Neural progenitor cell (in vitro differentiated cells): ENCODE measurements around the gene COQ2. TPM values are rescaled to one million over a fixed set of nuclear protein-coding genes. Genes with fewer than 3 reads are reported as not detected.
"Not testable (repeated sequence)": the region's sequence is repeated elsewhere in the genome, so short reads cannot be mapped to it uniquely, and the experiment has no call there.

ENCODE experiments used
- DNase-seq: peaks from one replicate; pipeline ENCODE4 v3.0.0-alpha.2; 2016; ENCODE audit warnings: low spot score
- H2AFZ ChIP-seq: fragments of 200-600 bp; sonication (generic); replicated peaks from 2 replicates; pipeline ENCODE4 v1.6.1; 2016; ENCODE audit warnings: antibody characterized with exemption
- H3F3A ChIP-seq: fragments of 200-600 bp; sonication (generic); 2 replicates; pipeline ENCODE4 v1.6.1; 2016; ENCODE audit warnings: antibody characterized with exemption, low read depth
- H3K27ac ChIP-seq: fragments of 200-600 bp; sonication (generic); 2 replicates; pipeline ENCODE4 v1.5.1; 2016; ENCODE audit warnings: mild to moderate bottlenecking
- H3K27me3 ChIP-seq: fragments of 200-600 bp; sonication (generic); 2 replicates; pipeline ENCODE4 v1.6.1; 2016; ENCODE audit warnings: mild to moderate bottlenecking, moderate library complexity
- H3K36me3 ChIP-seq: fragments of 200-600 bp; sonication (generic); 2 replicates; pipeline ENCODE4 v1.5.1; 2016
- H3K4me1 ChIP-seq: fragments of 200-600 bp; sonication (generic); 2 replicates; pipeline ENCODE4 v1.6.1; 2016; ENCODE audit warnings: mixed run types
- H3K4me2 ChIP-seq: fragments of 200-600 bp; sonication (generic); 2 replicates; pipeline ENCODE4 v1.6.1; 2016
- H3K4me3 ChIP-seq: fragments of 200-600 bp; sonication (generic); 2 replicates; pipeline ENCODE4 v1.5.1; 2016
- H3K79me2 ChIP-seq: fragments of 200-600 bp; sonication (generic); 2 replicates; pipeline ENCODE4 v1.6.1; 2016; ENCODE audit warnings: low read depth
- H3K9ac ChIP-seq: fragments of 200-600 bp; sonication (generic); 2 replicates; pipeline ENCODE4 v1.6.1; 2016
- H3K9me3 ChIP-seq: fragments of 200-600 bp; sonication (generic); 2 replicates; pipeline ENCODE4 v1.5.1; 2016; ENCODE audit warnings: low read depth
- H4K20me1 ChIP-seq: fragments of 200-600 bp; sonication (generic); 2 replicates; pipeline ENCODE4 v1.6.1; 2016; ENCODE audit warnings: low read depth
- H3K27ac Mint-ChIP-seq: 3 replicates; pipeline ENCODE4 v1.8.0; 2021; ENCODE audit warnings: mixed read lengths
- H3K27me3 Mint-ChIP-seq: 2 replicates; pipeline ENCODE4 v1.8.0; 2022; ENCODE audit warnings: low read depth, mild to moderate bottlenecking, inconsistent platforms, moderate library complexity, mixed read lengths; ENCODE audit not compliant: insufficient read depth
- H3K36me3 Mint-ChIP-seq: 3 replicates; pipeline ENCODE4 v1.8.0; 2021; ENCODE audit warnings: mixed read lengths
- H3K4me1 Mint-ChIP-seq: 3 replicates; pipeline ENCODE4 v1.8.0; 2021; ENCODE audit warnings: mixed read lengths
- H3K4me3 Mint-ChIP-seq: 3 replicates; pipeline ENCODE4 v1.8.0; 2021; ENCODE audit warnings: mild to moderate bottlenecking, moderate library complexity, mixed read lengths
- H3K9me3 Mint-ChIP-seq: 3 replicates; pipeline ENCODE4 v1.8.0; 2020; ENCODE audit warnings: mixed read lengths
- EZH2 ChIP-seq: fragments of 200-600 bp; sonication (generic); IDR thresholded peaks from 2 replicates; pipeline ENCODE4 v1.6.1; 2017; ENCODE audit warnings: antibody characterized with exemption, mild to moderate bottlenecking, moderate library complexity
- EZH2phosphoT487 ChIP-seq: fragments of 200-600 bp; sonication (generic); IDR thresholded peaks from 2 replicates; pipeline ENCODE4 v1.6.1; 2017; ENCODE audit warnings: antibody characterized with exemption
- total RNA-seq: library from RNA; depleted of rRNA; stranded (reverse); fragments of >200 nt; gene quantifications from 2 replicates; pipeline ENCODE4 v1.2.3, GENCODE V29; 2015; ENCODE audit warnings: low replicate concordance
- TF ChIP-seq, protein P1 (sequence below): fragments of 200-600 bp; sonication (generic); IDR thresholded peaks from 2 replicates; pipeline ENCODE4 v1.5.1; 2017; ENCODE audit warnings: antibody characterized with exemption, mild to moderate bottlenecking

The COQ2 gene
- total RNA-seq, 1 donor from 2014 or later, result 32.7 TPM

DNA sequence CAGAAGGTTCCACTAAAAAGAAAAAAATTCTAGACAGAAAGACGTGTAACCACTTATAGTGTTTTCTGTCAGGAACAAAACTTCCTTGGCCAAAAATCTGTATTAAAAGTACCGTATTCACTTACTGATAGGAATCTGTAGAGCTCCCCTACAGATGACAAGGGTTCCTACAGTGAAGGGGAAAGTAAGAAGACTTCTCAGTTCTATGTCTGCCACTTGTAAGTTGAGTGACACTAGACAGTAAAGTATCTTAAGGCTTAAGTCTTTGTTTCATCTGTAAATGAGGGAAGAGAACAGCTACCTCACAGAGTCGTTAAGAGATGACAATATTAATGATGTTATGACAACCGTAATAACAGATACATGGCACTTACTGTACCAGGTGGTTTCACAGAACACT lies 3.3 kb downstream of the COQ2 start:
- peaks cover 20% of the 10 kb centered on the region for H3F3A ChIP-seq

DNA sequence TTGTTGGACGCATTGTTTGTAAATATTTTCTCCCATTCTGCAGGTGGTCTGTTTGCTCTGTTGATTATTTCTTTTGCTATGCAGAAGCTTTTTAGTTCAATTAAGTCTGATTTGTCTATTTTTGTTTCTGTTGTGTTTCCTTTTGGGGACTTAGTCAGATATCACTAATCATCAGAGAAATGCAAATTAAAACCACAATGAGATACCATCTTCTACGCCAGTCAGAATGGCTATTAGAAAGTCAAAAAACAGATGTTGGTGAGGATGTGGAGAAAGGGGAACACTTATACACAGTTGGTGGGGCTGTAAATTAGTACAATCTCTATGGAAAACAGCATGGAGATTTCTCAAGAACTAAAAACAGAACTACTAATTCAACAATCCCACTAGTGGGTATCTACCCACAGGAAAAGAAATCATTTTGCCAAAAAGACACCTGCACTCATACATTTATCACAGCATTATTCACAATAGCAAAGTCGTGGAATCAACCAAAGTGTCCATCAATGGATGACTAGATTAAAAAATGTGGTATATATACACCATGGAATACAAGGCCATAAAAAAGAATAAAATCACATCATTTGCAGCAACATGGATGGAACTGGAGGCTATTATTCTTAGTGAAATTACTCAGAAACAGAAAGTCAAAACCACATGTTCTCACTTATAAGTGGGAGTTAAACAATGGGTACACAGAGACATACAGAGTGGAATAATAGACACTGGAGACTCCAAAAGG lies 8.1 kb downstream of the COQ2 start:
- no peak overlapping the region for H3K27ac ChIP-seq
- no peaks in the 10 kb centered on the region for H3F3A ChIP-seq
- H3K4me2 ChIP-seq, result no peak overlapping the region
- no peak overlapping the region for H3K27ac Mint-ChIP-seq
- H3K79me2 ChIP-seq, result peaks cover 7% of the 10 kb centered on the region
- H3K9me3 ChIP-seq, result no peaks in the 10 kb centered on the region
- peaks cover 9% of the 10 kb centered on the region for H3K36me3 Mint-ChIP-seq
- TF ChIP-seq EZH2phosphoT487 (no peak), EZH2 (no peak)
- TF ChIP-seq, protein P1, sequence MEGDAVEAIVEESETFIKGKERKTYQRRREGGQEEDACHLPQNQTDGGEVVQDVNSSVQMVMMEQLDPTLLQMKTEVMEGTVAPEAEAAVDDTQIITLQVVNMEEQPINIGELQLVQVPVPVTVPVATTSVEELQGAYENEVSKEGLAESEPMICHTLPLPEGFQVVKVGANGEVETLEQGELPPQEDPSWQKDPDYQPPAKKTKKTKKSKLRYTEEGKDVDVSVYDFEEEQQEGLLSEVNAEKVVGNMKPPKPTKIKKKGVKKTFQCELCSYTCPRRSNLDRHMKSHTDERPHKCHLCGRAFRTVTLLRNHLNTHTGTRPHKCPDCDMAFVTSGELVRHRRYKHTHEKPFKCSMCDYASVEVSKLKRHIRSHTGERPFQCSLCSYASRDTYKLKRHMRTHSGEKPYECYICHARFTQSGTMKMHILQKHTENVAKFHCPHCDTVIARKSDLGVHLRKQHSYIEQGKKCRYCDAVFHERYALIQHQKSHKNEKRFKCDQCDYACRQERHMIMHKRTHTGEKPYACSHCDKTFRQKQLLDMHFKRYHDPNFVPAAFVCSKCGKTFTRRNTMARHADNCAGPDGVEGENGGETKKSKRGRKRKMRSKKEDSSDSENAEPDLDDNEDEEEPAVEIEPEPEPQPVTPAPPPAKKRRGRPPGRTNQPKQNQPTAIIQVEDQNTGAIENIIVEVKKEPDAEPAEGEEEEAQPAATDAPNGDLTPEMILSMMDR, result no peak
- H3K4me1 ChIP-seq, result no peaks in the 10 kb centered on the region
- H3K27me3 Mint-ChIP-seq, result no peaks in the 10 kb centered on the region
- H3K9ac ChIP-seq, result no peak overlapping the region
- H3K4me3 ChIP-seq, result no peak overlapping the region
- no peaks in the 10 kb centered on the region for H3K4me1 Mint-ChIP-seq
- peaks cover 6% of the 10 kb centered on the region for H4K20me1 ChIP-seq
- no peak overlapping the region for H3K4me3 Mint-ChIP-seq
- DNase-seq, result no peak
- no peak overlapping the region for H2AFZ ChIP-seq
- no peaks in the 10 kb centered on the region for H3K9me3 Mint-ChIP-seq
- no peaks in the 10 kb centered on the region for H3K27me3 ChIP-seq
- no peaks in the 10 kb centered on the region for H3K36me3 ChIP-seq

More for the DNA sequence above, 3.3 kb downstream of the COQ2 start:
- Histone ChIP-seq H3K4me2 (no peak overlapping the region), H3K9me3 (no peaks in the 10 kb centered on the region), H3K4me3 (no peak overlapping the region), H3K9ac (no peak overlapping the region), H3K27ac (no peak overlapping the region), H3K4me1 (peaks cover 8% of the 10 kb centered on the region), H3K79me2 (peaks cover 27% of the 10 kb centered on the region), H3K36me3 (no peaks in the 10 kb centered on the region), H3K27me3 (peaks cover 8% of the 10 kb centered on the region), H4K20me1 (peaks cover 28% of the 10 kb centered on the region), H2AFZ (no peak overlapping the region)
- peaks cover 16% of the 10 kb centered on the region for H3K4me1 Mint-ChIP-seq
- no peak for TF ChIP-seq EZH2
- no peak for TF ChIP-seq EZH2phosphoT487
- TF ChIP-seq, protein P1, result no peak
- H3K27ac Mint-ChIP-seq, result no peak overlapping the region
- peaks cover 3% of the 10 kb centered on the region for H3K36me3 Mint-ChIP-seq
- peaks cover 4% of the 10 kb centered on the region for H3K27me3 Mint-ChIP-seq
- H3K9me3 Mint-ChIP-seq, result no peaks in the 10 kb centered on the region
- DNase-seq, result no peak
- H3K4me3 Mint-ChIP-seq, result no peak overlapping the region

DNA sequence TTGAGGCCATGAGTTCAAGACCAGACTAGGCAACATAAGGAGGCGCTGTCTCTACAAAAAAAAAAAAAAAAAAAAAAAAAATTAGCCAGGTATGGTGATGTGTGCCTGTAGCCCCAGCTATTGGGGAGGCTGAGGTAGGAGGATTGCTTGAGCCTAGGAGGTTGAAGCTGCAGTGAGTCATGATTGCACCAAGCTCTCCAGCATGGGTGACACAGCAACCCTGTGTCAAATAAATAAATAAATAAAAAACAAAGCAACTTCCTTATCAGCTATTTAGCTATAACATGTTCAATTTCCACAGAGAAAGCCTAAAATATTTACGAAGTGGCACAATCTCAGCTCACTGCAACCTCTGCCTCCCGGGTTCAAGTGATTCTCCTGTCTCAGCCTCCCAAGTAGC lies 10.7 kb downstream of the COQ2 start:
- not testable (repeated sequence) for H3K4me1 Mint-ChIP-seq, H3K9ac ChIP-seq, H2AFZ ChIP-seq, H3K36me3 Mint-ChIP-seq, DNase-seq, H3F3A ChIP-seq, H3K27me3 ChIP-seq, H3K4me3 ChIP-seq, H3K79me2 ChIP-seq, H3K9me3 Mint-ChIP-seq, H3K4me1 ChIP-seq, H3K4me2 ChIP-seq, H3K4me3 Mint-ChIP-seq, H4K20me1 ChIP-seq, H3K27ac ChIP-seq, H3K27ac Mint-ChIP-seq, H3K27me3 Mint-ChIP-seq, H3K36me3 ChIP-seq, H3K9me3 ChIP-seq

DNA sequence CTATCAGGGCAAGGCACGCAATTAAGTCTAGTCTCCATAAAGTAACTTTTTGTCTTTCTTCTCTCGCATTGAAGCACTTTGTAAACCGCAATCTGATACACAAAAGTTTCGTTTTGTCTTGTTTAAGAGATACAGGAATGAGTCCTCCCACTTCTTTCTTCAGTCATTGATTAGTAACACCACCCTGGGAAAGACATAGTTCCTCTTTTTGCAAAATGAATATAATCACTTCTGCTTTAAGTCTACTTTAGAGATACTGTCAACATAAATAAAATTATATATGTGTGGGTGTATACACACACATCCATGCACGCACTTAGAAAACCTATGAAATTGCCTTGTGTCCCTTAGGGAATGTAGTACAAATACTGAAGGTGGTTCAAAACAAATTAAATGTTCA lies 11.7 kb downstream of the COQ2 start:
- no peaks in the 10 kb centered on the region for H3K9me3 Mint-ChIP-seq

More for the DNA sequence above, 11.7 kb downstream of the COQ2 start:
- Histone ChIP-seq H3K4me3 (no peak overlapping the region), H2AFZ (no peak overlapping the region), H3K27me3 (no peaks in the 10 kb centered on the region), H3K4me2 (no peak overlapping the region), H3K4me1 (no peaks in the 10 kb centered on the region), H4K20me1 (no peaks in the 10 kb centered on the region), H3K27ac (no peak overlapping the region), H3K79me2 (no peaks in the 10 kb centered on the region), H3K9me3 (no peaks in the 10 kb centered on the region), H3K36me3 (no peaks in the 10 kb centered on the region), H3K9ac (no peak overlapping the region), H3F3A (no peaks in the 10 kb centered on the region)
- H3K4me1 Mint-ChIP-seq, result no peaks in the 10 kb centered on the region
- no peak overlapping the region for H3K27ac Mint-ChIP-seq
- no peaks in the 10 kb centered on the region for H3K27me3 Mint-ChIP-seq
- peaks cover 11% of the 10 kb centered on the region for H3K36me3 Mint-ChIP-seq
- no peak overlapping the region for H3K4me3 Mint-ChIP-seq
- DNase-seq, result no peak
- TF ChIP-seq EZH2phosphoT487, result no peak
